CD4-positive, alpha-beta memory T cell (primary cell): ENCODE results near the gene ASTN2. TPM values are rescaled to one million over a fixed set of nuclear protein-coding genes. Genes with fewer than 3 reads are reported as not detected.

Experiments used
- CTCF ChIA-PET: fragments of 350-600 bp; sonication (Branson Sonifier 250); formaldehyde crosslinking; loops from one replicate; lab custom pipeline; 2021; ENCODE audit warnings: inconsistent platforms; ENCODE audit not compliant: partially characterized antibody; lab: Charles Lee
- POLR2A ChIA-PET: fragments of 350-600 bp; sonication (Branson Sonifier 250); formaldehyde crosslinking; loops from one replicate; lab custom pipeline; 2021; ENCODE audit not compliant: partially characterized antibody; lab: Charles Lee
- DNase-seq, 5 donors: peaks; one replicate each; pipeline versions ENCODE4 v3.0.0 to v3.0.0-alpha.2; 2020 to 2022; ENCODE audit warnings: mixed read lengths in 1 of 5
- H3K27ac ChIP-seq: one replicate; pipeline ENCODE4 v1.7.0; 2013; ENCODE audit warnings: low read depth, low read length
- H3K27me3 ChIP-seq: 2 replicates; pipeline ENCODE4 v1.7.0; 2013; ENCODE audit warnings: mild to moderate bottlenecking, low read length, moderate library complexity; ENCODE audit not compliant: insufficient read depth
- H3K36me3 ChIP-seq: 2 replicates; pipeline ENCODE4 v1.7.0; 2013; ENCODE audit warnings: mild to moderate bottlenecking, low read length, moderate library complexity; ENCODE audit not compliant: insufficient read depth
- H3K4me1 ChIP-seq: 2 replicates; pipeline ENCODE4 v1.7.0; 2013; ENCODE audit warnings: mild to moderate bottlenecking, low read length, moderate library complexity; ENCODE audit not compliant: insufficient read depth
- H3K4me3 ChIP-seq, 2 donors: one replicate each; pipeline ENCODE4 v1.7.0; 2013; ENCODE audit warnings: low read length in 2 of 2, mild to moderate bottlenecking in 1 of 2
- H3K9me3 ChIP-seq, 2 donors: one replicate each; pipeline ENCODE4 v1.7.0; 2013; ENCODE audit warnings: low read length in 2 of 2, control low read depth in 1 of 2; ENCODE audit not compliant: control insufficient read depth in 1 of 2
- H3K27ac Mint-ChIP-seq, 7 donors: one replicate each; pipeline ENCODE4 v1.8.0; 2020 to 2021; ENCODE audit warnings: mixed read lengths in 7 of 7, mild to moderate bottlenecking in 6 of 7, inconsistent platforms in 3 of 7, moderate library complexity in 3 of 7
- H3K27me3 Mint-ChIP-seq, 2 donors: one replicate each; pipeline ENCODE4 v1.8.0; 2020 to 2021; ENCODE audit warnings: mixed read lengths in 2 of 2
- H3K36me3 Mint-ChIP-seq, 2 donors: one replicate each; pipeline ENCODE4 v1.8.0; 2020 to 2021; ENCODE audit warnings: mixed read lengths in 2 of 2, inconsistent platforms in 1 of 2, mild to moderate bottlenecking in 1 of 2
- H3K4me1 Mint-ChIP-seq, 4 donors: one replicate each; pipeline ENCODE4 v1.8.0; 2020 to 2021; ENCODE audit warnings: mixed read lengths in 4 of 4, mild to moderate bottlenecking in 1 of 4
- H3K4me3 Mint-ChIP-seq, 8 donors: one replicate each; pipeline ENCODE4 v1.8.0; 2020 to 2021; ENCODE audit warnings: mixed read lengths in 8 of 8, mild to moderate bottlenecking in 7 of 8, moderate library complexity in 6 of 8, inconsistent platforms in 3 of 8
- H3K9me3 Mint-ChIP-seq, 8 donors: one replicate each; pipeline ENCODE4 v1.8.0; 2020 to 2021; ENCODE audit warnings: mixed read lengths in 8 of 8, mild to moderate bottlenecking in 5 of 8, inconsistent platforms in 3 of 8, moderate library complexity in 1 of 8
- intact Hi-C: fragments of 100-400 bp; cut with micrococcal nuclease; formaldehyde crosslinking; loops from one replicate; pipeline ENCODE4 v1.15.1; 2023
- polyA plus RNA-seq, 2 donors: library from polyadenylated mRNA; unstranded; fragments of 300-500 nt; fragmentation: Illumina TruSeq; gene quantifications; one replicate each; pipeline ENCODE4 v1.2.3, GENCODE V29; 2021
- total RNA-seq, 2 experiments: library from RNA; stranded (reverse); gene quantifications; one replicate each; pipeline ENCODE4 v1.2.3, GENCODE V29; 2021

The ASTN2 gene
- total and polyA plus RNA-seq, 4 experiments from 2014 or later = 2.7 to 5.9 (median 4.8) TPM

GRCh38 chr9:117205806-117206205, 209.1 kb downstream of the ASTN2 start:
- ChIA-PET POLR2A (no interaction called here), CTCF (no interaction called here)
- Histone ChIP-seq H3K4me1 (no peaks in the 10 kb centered on the region), H3K36me3 (no peaks in the 10 kb centered on the region), H3K27me3 (no peaks in the 10 kb centered on the region), H3K27ac (no peak overlapping the region), H3K9me3 (no peaks in the 10 kb centered on the region), H3K4me3 (no peak overlapping the region)
- no peak for DNase-seq
- Mint-ChIP-seq H3K9me3 (peaks cover 0 to 23% (median 15%) of the 10 kb centered on the region in 8 donors), H3K4me3 (no peak overlapping the region), H3K4me1 (no peaks in the 10 kb centered on the region), H3K27me3 (no peaks in the 10 kb centered on the region), H3K27ac (no peak overlapping the region), H3K36me3 (no peaks in the 10 kb centered on the region)
- intact Hi-C loops = no loop called here

GRCh38 chr9:117204971-117205370, 209.9 kb downstream of the ASTN2 start:
- Histone ChIP-seq H3K27me3 (no peaks in the 10 kb centered on the region), H3K36me3 (no peaks in the 10 kb centered on the region), H3K4me3 (no peak overlapping the region), H3K27ac (no peak overlapping the region), H3K9me3 (no peaks in the 10 kb centered on the region), H3K4me1 (no peaks in the 10 kb centered on the region)
- ChIA-PET CTCF (no interaction called here), POLR2A (no interaction called here)
- intact Hi-C loops = no loop called here
- Mint-ChIP-seq H3K9me3 (peaks cover 0 to 27% (median 15%) of the 10 kb centered on the region in 8 donors), H3K4me3 (no peak overlapping the region), H3K4me1 (no peaks in the 10 kb centered on the region), H3K27ac (no peak overlapping the region), H3K27me3 (no peaks in the 10 kb centered on the region), H3K36me3 (no peaks in the 10 kb centered on the region)
- DNase-seq = no peak

DNA sequence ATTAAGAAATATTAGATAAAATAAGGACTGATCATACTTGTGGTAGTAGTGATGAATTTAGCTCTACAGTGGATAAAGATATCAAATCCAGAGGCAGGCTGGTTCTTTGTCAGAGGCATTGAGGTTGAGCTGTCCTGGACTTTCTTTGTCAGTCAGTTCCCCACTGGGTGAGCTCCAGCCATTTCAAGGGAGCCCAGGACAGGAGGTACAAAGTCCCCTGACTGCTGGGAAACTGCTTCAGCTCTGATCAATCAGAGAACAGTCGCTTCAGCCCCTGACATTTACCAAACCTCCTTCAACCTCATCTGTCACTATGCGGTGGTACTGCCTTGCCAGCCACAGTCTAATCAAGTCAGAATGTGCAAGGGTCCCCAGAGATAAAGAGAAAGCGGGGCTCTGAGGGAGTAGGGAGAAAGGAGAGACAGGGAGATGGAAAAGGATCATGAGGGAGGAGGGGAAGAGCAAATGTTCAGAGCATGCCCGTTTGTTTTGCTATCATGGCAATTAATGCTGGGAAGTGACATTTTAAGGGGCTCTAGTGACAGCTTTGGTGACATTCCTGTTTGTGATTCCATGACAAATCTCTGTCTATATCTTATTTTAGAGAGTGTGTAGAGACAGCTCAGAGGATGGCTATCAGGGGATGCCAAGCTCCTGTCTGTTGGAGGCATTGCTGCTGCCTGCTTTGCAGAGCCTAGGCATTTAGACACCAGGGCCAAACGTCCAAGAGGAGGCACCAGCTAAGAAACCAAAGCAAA, 223.2 kb downstream of the ASTN2 start:
- H3K9me3 Mint-ChIP-seq = peaks cover 0 to 19% (median 7%) of the 10 kb centered on the region in 8 donors
- H3K36me3 Mint-ChIP-seq = no peaks in the 10 kb centered on the region
- Histone ChIP-seq H3K4me3 (no peak overlapping the region), H3K27me3 (no peaks in the 10 kb centered on the region), H3K9me3 (no peaks in the 10 kb centered on the region), H3K27ac (no peak overlapping the region), H3K36me3 (no peaks in the 10 kb centered on the region), H3K4me1 (no peaks in the 10 kb centered on the region)
- intact Hi-C loops = no loop called here
- ChIA-PET POLR2A (no interaction called here), CTCF (no interaction called here)
- H3K27me3 Mint-ChIP-seq = no peaks in the 10 kb centered on the region
- H3K4me1 Mint-ChIP-seq = no peaks in the 10 kb centered on the region
- no peak overlapping the region for H3K27ac Mint-ChIP-seq
- H3K4me3 Mint-ChIP-seq = no peak overlapping the region
- DNase-seq = no peak

DNA sequence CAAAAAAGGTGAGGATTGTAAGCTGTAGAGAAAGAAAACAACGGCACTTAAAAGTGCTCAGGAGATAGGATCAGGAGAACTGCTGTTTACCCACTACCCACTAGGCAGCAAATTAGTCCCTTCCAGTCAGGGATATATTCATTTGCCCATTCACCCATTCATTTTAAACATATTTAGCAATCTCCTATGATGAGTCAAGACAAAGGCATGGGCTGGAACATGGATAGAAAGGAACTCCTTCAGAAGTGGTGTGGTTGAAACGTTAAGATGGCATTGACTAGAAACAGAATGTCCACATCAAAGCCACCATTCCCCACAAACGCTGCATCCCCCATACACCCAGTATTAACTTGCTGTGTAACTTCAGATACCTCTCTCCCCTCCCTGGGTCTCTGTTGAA, 225.7 kb downstream of the ASTN2 start:
- Histone ChIP-seq H3K27ac (no peak overlapping the region), H3K27me3 (no peaks in the 10 kb centered on the region), H3K9me3 (no peaks in the 10 kb centered on the region), H3K4me1 (no peaks in the 10 kb centered on the region), H3K4me3 (no peak overlapping the region), H3K36me3 (no peaks in the 10 kb centered on the region)
- POLR2A ChIA-PET = no interaction called here
- intact Hi-C loops = no loop called here
- CTCF ChIA-PET = no interaction called here
- Mint-ChIP-seq H3K4me1 (no peaks in the 10 kb centered on the region), H3K27ac (no peak overlapping the region), H3K4me3 (no peak overlapping the region), H3K36me3 (no peaks in the 10 kb centered on the region), H3K27me3 (no peaks in the 10 kb centered on the region), H3K9me3 (peaks cover 0 to 8% (median 4%) of the 10 kb centered on the region in 8 donors)
- no peak for DNase-seq

GRCh38 chr9:117188394-117188793, 226.5 kb downstream of the ASTN2 start:
- peaks cover 0 to 8% (median 4%) of the 10 kb centered on the region in 8 donors for H3K9me3 Mint-ChIP-seq
- ChIA-PET POLR2A (no interaction called here), CTCF (no interaction called here)
- no peak overlapping the region for H3K27ac Mint-ChIP-seq
- no peak overlapping the region for H3K27ac ChIP-seq
- H3K36me3 ChIP-seq = no peaks in the 10 kb centered on the region
- no peaks in the 10 kb centered on the region for H3K4me1 Mint-ChIP-seq
- no peak overlapping the region for H3K4me3 ChIP-seq
- no peaks in the 10 kb centered on the region for H3K27me3 Mint-ChIP-seq
- DNase-seq = no peak
- H3K27me3 ChIP-seq = no peaks in the 10 kb centered on the region
- H3K9me3 ChIP-seq = no peaks in the 10 kb centered on the region
- H3K4me1 ChIP-seq = no peaks in the 10 kb centered on the region
- intact Hi-C loops = no loop called here
- no peak overlapping the region for H3K4me3 Mint-ChIP-seq
- H3K36me3 Mint-ChIP-seq = no peaks in the 10 kb centered on the region

- DNase-seq = no peak
- Mint-ChIP-seq H3K27me3 (no peaks in the 10 kb centered on the region), H3K4me1 (no peaks in the 10 kb centered on the region), H3K36me3 (no peaks in the 10 kb centered on the region), H3K27ac (no peak overlapping the region), H3K4me3 (no peak overlapping the region), H3K9me3 (peaks cover 0 to 8% (median 0%) of the 10 kb centered on the region in 8 donors)
- POLR2A ChIA-PET = no interaction called here
- H3K36me3 ChIP-seq = no peaks in the 10 kb centered on the region
- no peak overlapping the region for H3K27ac ChIP-seq
- H3K4me3 ChIP-seq = no peak overlapping the region
- H3K9me3 ChIP-seq = no peaks in the 10 kb centered on the region
- H3K27me3 ChIP-seq = no peaks in the 10 kb centered on the region
- intact Hi-C loops = no loop called here
- CTCF ChIA-PET = no interaction called here
- no peaks in the 10 kb centered on the region for H3K4me1 ChIP-seq
Measured at GRCh38 chr9:117187498-117187897, 227.4 kb downstream of the ASTN2 start.

- DNase-seq = no peak
- CTCF ChIA-PET = no interaction called here
- no peaks in the 10 kb centered on the region for H3K36me3 ChIP-seq
- Mint-ChIP-seq H3K4me3 (no peak overlapping the region), H3K9me3 (peaks cover 0 to 16% (median 8%) of the 10 kb centered on the region in 8 donors), H3K27me3 (no peaks in the 10 kb centered on the region), H3K4me1 (no peaks in the 10 kb centered on the region), H3K27ac (no peak overlapping the region), H3K36me3 (no peaks in the 10 kb centered on the region)
- no peak overlapping the region for H3K27ac ChIP-seq
- H3K27me3 ChIP-seq = no peaks in the 10 kb centered on the region
- no peaks in the 10 kb centered on the region for H3K4me1 ChIP-seq
- H3K4me3 ChIP-seq = no peak overlapping the region
- no peaks in the 10 kb centered on the region for H3K9me3 ChIP-seq
- POLR2A ChIA-PET = no interaction called here
- intact Hi-C loops = no loop called here
Measured at GRCh38 chr9:117184173-117184572, 230.7 kb downstream of the ASTN2 start.
